ENCODE results near the gene ARSI. TPM values are rescaled to one million over a fixed set of nuclear protein-coding genes. Genes with fewer than 3 reads are reported as not detected.
A peak's percentile ranks its signal among the peaks of the same experiment; 100 is the strongest.

Gene ARSI
- polyA plus RNA-seq, 1 donor: 2.2 TPM

DNA sequence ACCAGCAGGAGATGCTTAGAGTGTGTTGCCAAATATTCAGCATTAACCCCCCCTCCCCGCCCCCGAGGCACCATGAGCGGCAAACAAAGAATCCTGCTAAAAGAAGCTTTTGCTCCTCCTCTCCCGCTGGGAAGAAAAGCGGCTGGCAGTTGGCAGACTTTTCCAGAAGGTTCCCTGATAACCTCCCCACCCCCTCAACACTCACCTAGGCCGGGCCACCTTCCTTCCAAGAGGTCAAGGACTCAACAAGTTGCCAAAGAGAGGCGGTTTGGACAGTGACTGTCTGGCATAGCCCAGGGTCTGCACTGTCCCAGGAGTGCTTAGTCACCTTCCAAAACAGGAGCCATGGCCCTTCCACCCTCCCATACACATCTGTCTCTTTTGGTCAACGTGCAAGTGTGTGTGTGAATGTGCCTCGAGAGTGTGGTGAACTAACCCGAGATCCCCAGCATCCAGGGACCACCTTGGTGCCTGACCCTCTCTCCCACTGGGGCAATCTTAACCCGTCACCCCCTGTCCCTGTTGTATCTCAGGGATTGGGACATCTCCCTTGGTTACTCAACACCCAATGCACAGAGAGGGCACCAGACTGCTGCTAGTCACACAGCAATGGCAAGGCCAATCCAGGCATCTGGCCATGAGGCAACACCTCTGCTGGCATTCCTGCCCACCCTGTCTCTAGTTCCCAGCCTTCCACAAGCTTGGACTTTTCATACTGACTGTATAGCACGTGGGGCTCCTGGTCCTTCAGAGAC is 32.0 kb downstream of the ARSI start:
- Histone ChIP-seq H3K27ac (ENCODE audit: low read length) (no peak overlapping the region), H3K36me3 (ENCODE audit: control insufficient read depth, insufficient read depth, low read length) (no peaks in the 10 kb centered on the region), H3K27me3 (ENCODE audit: control insufficient read depth, insufficient read depth, low read length) (no peaks in the 10 kb centered on the region), H3K4me1 (ENCODE audit: control insufficient read depth, insufficient read depth, low read length) (no peaks in the 10 kb centered on the region), H3K9me3 (ENCODE audit: control insufficient read depth, low read depth, low read length) (no peaks in the 10 kb centered on the region), H3K4me3 (ENCODE audit: low read length) (no peak overlapping the region)
- WGBS (ENCODE audit: insufficient coverage, low lambda C conversion rate): no CpG with 5 or more reads among the region's 12 CpGs
- no peak for DNase-seq

DNA sequence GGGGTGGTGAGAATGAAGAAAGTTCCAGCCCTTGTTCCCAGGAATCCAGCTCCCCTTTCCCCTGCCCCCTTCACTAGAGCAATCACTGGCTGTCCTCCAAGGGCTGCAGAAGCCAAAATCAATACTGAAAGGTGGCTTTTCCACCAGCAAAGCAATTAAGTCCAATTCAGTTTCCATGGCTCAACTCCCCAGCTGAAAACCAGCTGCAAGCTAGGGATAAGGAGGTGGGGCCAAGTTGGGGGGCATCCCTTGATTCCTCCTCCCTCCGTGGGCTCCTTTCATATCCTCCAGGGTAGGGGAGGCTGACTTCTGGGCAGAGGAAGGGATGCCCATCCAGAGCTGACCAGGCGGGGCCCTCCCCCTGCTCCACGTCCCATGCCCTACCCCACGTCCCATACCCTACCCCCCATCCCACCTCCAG is 35.8 kb downstream of the ARSI start:
- no peak for DNase-seq

DNA sequence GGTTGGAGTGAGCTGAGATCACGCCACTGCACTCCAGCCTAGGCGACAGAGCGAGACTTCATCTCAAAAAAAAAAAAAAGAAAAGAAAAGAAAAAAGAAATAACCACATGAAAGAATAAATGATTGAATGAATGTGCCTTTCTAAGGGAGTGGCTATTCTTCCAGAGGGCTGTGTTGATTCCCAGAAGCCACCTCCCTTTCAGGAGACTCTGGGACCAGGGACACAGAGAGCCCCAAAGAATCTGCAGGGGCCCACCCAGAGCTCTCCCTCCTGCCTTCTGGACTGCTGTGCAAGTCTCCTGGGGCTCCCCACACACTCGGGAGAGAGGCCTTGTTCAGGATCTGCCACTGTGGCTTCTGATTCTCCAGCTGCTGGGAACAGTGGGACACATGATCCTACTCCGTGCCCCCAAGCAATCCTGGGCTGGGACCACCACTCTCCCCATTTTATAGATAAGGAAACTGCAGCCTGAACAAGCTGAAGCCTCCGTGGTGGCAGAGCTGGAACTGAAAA is 36.8 kb downstream of the ARSI start:
- DNase-seq: no peak
- Histone ChIP-seq H3K9me3 (ENCODE audit: control insufficient read depth, low read depth, low read length) (no peaks in the 10 kb centered on the region), H3K27ac (ENCODE audit: low read length) (no peak overlapping the region), H3K27me3 (ENCODE audit: control insufficient read depth, insufficient read depth, low read length) (peaks cover 3% of the 10 kb centered on the region), H3K4me3 (ENCODE audit: low read length) (no peak overlapping the region), H3K4me1 (ENCODE audit: control insufficient read depth, insufficient read depth, low read length) (no peaks in the 10 kb centered on the region), H3K36me3 (ENCODE audit: control insufficient read depth, insufficient read depth, low read length) (no peaks in the 10 kb centered on the region)
- 92% methylated on average over 3 of the region's 6 CpGs for WGBS (ENCODE audit: insufficient coverage, low lambda C conversion rate)

More for the DNA sequence above, 35.8 kb downstream of the ARSI start:
- WGBS (ENCODE audit: insufficient coverage, low lambda C conversion rate): no CpG with 5 or more reads among the region's 4 CpGs
- Histone ChIP-seq H3K27me3 (ENCODE audit: control insufficient read depth, insufficient read depth, low read length) (peaks cover 3% of the 10 kb centered on the region), H3K4me1 (ENCODE audit: control insufficient read depth, insufficient read depth, low read length) (no peaks in the 10 kb centered on the region), H3K27ac (ENCODE audit: low read length) (no peak overlapping the region), H3K4me3 (ENCODE audit: low read length) (no peak overlapping the region), H3K36me3 (ENCODE audit: control insufficient read depth, insufficient read depth, low read length) (no peaks in the 10 kb centered on the region), H3K9me3 (ENCODE audit: control insufficient read depth, low read depth, low read length) (no peaks in the 10 kb centered on the region)

DNA sequence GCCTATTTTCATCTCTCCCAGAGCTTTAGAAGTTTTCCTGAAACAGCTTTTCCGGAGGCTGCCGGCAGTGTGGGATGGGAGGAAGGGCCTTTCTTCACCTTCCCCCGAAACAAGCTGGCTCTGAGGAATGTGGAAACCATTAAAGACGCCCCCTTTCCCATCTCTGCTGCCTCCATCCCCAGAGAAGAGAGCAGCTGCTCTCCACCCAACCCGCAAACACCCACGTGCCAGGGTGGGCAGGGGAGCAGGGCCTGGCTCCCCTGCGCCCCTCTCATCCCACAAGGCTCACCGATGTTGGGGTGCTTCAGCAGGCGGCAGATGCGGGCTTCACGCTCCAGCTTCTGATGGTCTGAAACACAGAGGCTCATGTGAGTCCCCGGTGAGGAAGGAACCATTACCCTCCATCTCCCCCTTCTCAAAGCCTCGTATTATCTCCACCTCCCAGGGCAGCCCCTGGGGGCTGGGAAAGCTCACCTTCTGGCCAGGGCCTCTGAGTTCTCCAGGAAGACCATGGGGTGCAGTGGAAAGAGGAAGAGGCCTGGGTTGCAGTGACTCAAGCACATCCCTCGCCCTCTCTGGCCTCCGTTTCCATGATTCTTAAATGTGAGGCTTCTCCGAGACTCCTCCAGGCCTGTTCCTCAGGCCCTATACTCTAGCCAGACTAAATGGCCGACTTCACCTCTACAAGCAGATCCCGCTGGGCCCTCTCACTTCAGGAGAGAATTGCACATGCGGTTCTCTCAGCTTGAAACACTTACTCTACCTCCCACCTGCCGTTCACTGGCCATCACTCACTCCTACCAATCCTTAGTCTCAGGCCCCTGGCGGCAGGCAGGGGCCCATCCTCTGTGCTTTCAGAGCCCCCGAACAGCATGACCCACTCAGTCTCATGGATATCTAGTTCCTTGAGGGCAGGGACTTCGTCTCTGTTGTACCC is 37.8 kb downstream of the ARSI start:
- whole genome bisulfite sequencing (ENCODE audit: insufficient coverage, low lambda C conversion rate): 80% methylated on average over 2 of the region's 23 CpGs
- Histone ChIP-seq H3K4me3 (ENCODE audit: low read length) (no peak overlapping the region), H3K27ac (ENCODE audit: low read length) (no peak overlapping the region), H3K4me1 (ENCODE audit: control insufficient read depth, insufficient read depth, low read length) (no peaks in the 10 kb centered on the region), H3K36me3 (ENCODE audit: control insufficient read depth, insufficient read depth, low read length) (no peaks in the 10 kb centered on the region), H3K27me3 (ENCODE audit: control insufficient read depth, insufficient read depth, low read length) (peaks cover 3% of the 10 kb centered on the region), H3K9me3 (ENCODE audit: control insufficient read depth, low read depth, low read length) (no peaks in the 10 kb centered on the region)
- DNase-seq: no peak

DNA sequence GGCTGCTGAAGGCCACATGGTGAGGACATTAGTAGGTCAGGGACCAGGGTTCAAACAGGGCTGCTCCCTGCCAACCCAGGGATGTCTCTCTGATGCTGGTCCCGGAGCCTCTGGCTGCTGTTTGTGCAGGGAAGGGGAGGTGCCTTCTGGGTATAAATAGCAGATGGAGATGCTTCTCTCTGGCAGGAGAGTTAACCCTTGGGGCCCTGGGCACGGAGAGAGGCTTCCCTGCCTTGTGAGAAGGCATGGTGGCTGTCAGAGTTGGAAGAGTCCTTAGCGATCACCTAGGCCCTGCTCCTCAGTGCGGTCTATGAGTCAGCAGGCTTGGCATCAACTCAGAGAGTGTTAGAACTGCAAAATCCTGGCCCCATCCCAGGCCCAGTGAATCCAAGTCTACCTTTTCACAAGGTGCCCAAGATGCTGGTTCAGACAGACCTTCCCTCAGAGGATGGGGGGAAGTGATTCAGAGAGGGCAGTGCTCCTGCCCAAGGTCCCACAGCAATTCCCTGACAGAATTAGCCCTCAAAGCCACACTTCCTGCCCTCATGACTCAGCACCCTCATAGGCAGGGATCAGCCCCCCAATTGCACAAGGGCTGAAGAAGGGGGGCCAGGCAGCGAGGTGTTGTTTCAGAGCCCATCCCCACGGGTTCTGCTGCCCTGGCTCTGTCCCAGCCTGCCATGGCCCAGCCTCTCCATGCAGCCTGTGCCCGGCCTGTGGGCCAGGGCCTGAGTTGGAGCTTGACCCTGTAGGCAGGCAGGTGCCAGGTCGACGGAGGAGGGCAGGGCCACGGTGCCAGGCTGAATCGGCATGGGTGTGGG is 38.7 kb downstream of the ARSI start:
- Histone ChIP-seq H3K36me3 (ENCODE audit: control insufficient read depth, insufficient read depth, low read length) (no peaks in the 10 kb centered on the region), H3K27me3 (ENCODE audit: control insufficient read depth, insufficient read depth, low read length) (peaks cover 3% of the 10 kb centered on the region), H3K4me1 (ENCODE audit: control insufficient read depth, insufficient read depth, low read length) (no peaks in the 10 kb centered on the region), H3K9me3 (ENCODE audit: control insufficient read depth, low read depth, low read length) (no peaks in the 10 kb centered on the region), H3K4me3 (ENCODE audit: low read length) (no peak overlapping the region), H3K27ac (ENCODE audit: low read length) (no peak overlapping the region)
- no CpG with 5 or more reads among the region's 11 CpGs for WGBS (ENCODE audit: insufficient coverage, low lambda C conversion rate)
- no peak for DNase-seq

DNA sequence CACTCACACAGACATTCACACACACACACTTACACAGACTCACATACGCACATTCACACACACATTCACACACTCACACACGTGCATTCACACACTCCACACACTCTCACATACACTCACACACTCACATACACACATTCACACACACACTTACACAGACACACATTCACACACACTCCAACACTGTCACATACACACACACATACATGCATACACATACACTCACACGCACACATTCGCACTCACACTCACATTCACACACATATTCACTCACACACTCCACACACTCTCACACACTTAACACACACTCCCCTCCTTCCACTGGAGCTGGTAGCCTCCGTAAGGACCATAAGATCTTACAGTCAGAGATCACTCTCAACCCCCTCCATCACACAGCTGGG is 39.3 kb downstream of the ARSI start:
- Histone ChIP-seq H3K4me1 (ENCODE audit: control insufficient read depth, insufficient read depth, low read length) (no peaks in the 10 kb centered on the region), H3K36me3 (ENCODE audit: control insufficient read depth, insufficient read depth, low read length) (no peaks in the 10 kb centered on the region), H3K4me3 (ENCODE audit: low read length) (no peak overlapping the region), H3K27me3 (ENCODE audit: control insufficient read depth, insufficient read depth, low read length) (peaks cover 3% of the 10 kb centered on the region), H3K9me3 (ENCODE audit: control insufficient read depth, low read depth, low read length) (no peaks in the 10 kb centered on the region), H3K27ac (ENCODE audit: low read length) (no peak overlapping the region)
- WGBS (ENCODE audit: insufficient coverage, low lambda C conversion rate): 89% methylated on average over 3 of the region's 5 CpGs
- no peak for DNase-seq

DNA sequence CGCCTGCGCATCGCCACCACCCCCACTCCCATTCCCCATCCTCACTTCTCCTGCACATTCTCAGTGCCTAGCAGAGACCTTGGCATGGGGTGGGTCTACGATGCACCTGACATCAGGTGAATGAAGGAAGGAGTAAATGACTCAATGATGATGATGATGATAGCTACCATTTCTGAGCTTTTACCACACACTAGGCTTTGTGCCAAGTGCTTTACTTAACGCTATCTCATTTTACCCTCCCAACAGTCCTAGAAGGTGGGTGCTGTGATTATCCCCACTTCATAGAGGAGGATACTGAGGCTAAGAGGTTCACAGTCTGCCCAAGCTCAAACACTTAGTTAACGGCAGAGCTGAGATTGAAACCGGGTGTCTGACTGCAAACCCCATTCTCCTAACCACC is 40.2 kb downstream of the ARSI start:
- Histone ChIP-seq H3K27me3 (ENCODE audit: control insufficient read depth, insufficient read depth, low read length) (peaks cover 3% of the 10 kb centered on the region), H3K4me3 (ENCODE audit: low read length) (no peak overlapping the region), H3K4me1 (ENCODE audit: control insufficient read depth, insufficient read depth, low read length) (no peaks in the 10 kb centered on the region), H3K36me3 (ENCODE audit: control insufficient read depth, insufficient read depth, low read length) (no peaks in the 10 kb centered on the region), H3K9me3 (ENCODE audit: control insufficient read depth, low read depth, low read length) (no peaks in the 10 kb centered on the region), H3K27ac (ENCODE audit: low read length) (no peak overlapping the region)
- WGBS (ENCODE audit: insufficient coverage, low lambda C conversion rate): no CpG with 5 or more reads among the region's 7 CpGs
- DNase-seq: no peak

DNA sequence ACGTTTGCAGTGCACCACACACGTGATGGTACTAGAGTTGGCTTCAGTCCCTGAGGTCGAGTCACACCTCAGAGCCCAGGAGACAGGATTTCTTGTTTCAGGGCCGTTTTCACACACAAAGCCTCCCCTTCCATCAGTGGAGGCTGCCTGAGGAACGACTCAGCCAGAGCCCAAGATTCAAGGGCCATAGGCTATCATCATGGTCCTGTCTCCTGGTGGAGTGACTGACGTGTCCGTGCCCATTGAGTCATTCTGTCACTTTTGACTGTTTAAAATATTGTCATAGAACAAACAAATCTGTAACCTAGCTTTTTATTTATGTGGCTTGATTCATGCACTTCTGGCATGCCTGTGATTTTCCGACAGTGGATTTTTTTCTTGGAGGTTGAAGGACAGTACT is 41.5 kb downstream of the ARSI start:
- DNase-seq: no peak
- WGBS (ENCODE audit: insufficient coverage, low lambda C conversion rate): no CpG with 5 or more reads among the region's 8 CpGs
- Histone ChIP-seq H3K4me1 (ENCODE audit: control insufficient read depth, insufficient read depth, low read length) (no peaks in the 10 kb centered on the region), H3K9me3 (ENCODE audit: control insufficient read depth, low read depth, low read length) (no peaks in the 10 kb centered on the region), H3K36me3 (ENCODE audit: control insufficient read depth, insufficient read depth, low read length) (no peaks in the 10 kb centered on the region), H3K27me3 (ENCODE audit: control insufficient read depth, insufficient read depth, low read length) (peaks cover 3% of the 10 kb centered on the region), H3K4me3 (ENCODE audit: low read length) (no peak overlapping the region), H3K27ac (ENCODE audit: low read length) (no peak overlapping the region)

DNA sequence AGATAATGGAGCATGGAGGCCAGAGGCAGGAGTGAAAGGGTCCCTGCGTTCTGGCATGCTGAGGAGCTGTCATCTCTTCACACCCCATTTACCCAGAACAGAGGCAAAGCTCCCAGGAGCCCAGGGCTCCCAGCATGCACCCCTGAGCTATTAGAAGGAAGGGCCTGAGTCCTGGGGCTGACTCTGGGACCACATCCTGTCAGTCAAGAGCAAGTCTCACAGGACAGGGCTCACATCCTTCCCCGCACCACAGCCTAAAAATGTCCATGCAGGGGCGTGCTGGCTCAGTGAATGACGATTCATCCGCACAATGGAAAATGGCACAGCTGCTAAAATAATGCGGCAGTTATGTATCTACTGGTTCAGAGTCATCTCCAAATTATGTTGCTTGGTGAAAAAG is 44.6 kb downstream of the ARSI start:
- Histone ChIP-seq H3K27me3 (ENCODE audit: control insufficient read depth, insufficient read depth, low read length) (peaks cover 3% of the 10 kb centered on the region), H3K4me3 (ENCODE audit: low read length) (no peak overlapping the region), H3K36me3 (ENCODE audit: control insufficient read depth, insufficient read depth, low read length) (no peaks in the 10 kb centered on the region), H3K27ac (ENCODE audit: low read length) (no peak overlapping the region), H3K4me1 (ENCODE audit: control insufficient read depth, insufficient read depth, low read length) (no peaks in the 10 kb centered on the region), H3K9me3 (ENCODE audit: control insufficient read depth, low read depth, low read length) (no peaks in the 10 kb centered on the region)
- no peak for DNase-seq
- no CpG with 5 or more reads among the region's 6 CpGs for WGBS (ENCODE audit: insufficient coverage, low lambda C conversion rate)

DNA sequence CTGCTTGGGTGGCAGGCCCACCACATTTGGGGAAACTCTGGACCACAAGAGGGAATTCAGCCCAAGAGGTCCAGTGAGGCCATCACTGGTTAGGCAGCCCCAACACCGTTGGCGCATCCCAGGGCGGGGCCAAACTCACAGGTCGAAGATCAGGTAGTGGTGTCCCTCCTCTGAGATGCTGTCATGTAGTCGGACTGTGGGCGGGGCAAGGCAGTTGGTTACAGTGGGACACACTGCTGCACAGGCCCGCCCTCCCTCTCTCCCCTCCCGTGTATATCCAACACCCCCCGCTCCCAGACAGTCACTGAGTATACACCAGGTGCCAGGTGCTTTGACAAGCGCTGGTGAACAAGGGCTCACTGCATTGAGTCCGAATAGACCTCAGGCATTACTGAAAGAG is 45.3 kb downstream of the ARSI start:
- no CpG with 5 or more reads among the region's 11 CpGs for WGBS (ENCODE audit: insufficient coverage, low lambda C conversion rate)
- peaks cover 3% of the 10 kb centered on the region for H3K27me3 ChIP-seq (ENCODE audit: control insufficient read depth, insufficient read depth, low read length)
- H3K4me3 ChIP-seq (ENCODE audit: low read length): no peak overlapping the region
- H3K9me3 ChIP-seq (ENCODE audit: control insufficient read depth, low read depth, low read length): no peaks in the 10 kb centered on the region
- H3K36me3 ChIP-seq (ENCODE audit: control insufficient read depth, insufficient read depth, low read length): no peaks in the 10 kb centered on the region
- H3K27ac ChIP-seq (ENCODE audit: low read length): no peak overlapping the region
- DNase-seq: peak in 1 of 2 donors; percentile 16
- H3K4me1 ChIP-seq (ENCODE audit: control insufficient read depth, insufficient read depth, low read length): no peaks in the 10 kb centered on the region
